ENCODE data around the gene PLA2G6.

DNA sequence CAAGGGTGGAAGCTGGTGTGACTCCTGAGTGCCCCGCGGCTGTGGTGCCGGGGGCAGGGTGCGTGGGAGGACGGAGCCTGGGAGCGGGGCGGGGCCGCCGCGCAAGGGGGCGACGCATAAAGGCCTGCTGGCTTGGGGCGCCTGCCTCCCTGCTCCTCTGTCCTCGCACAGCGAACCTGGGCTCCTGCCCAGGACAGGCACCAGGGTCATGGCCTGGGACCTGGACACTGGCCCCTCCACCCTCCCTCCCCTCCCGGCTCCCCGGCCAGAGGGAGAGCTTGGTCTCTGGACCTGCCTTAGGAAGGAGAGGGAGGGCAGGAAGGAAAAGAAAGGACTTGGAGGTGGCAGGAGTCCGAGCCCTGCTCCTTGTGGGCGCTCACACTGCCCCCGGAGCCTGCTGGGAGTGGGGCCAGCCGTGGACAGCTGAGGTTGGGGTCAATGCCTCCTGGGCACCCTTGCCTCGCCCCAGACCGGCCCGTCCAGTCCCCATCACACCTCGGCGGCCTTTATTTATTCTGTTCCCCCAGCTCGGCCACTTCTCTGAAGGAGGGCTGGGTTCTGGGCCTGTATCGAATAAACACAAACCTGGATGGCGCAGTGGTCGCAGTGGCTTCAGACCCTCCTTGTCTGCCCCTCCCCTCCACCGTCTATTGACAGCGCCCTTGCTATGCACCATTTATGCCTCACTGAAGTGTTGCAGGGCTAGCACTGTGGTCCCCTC, 106.4 kb downstream of the PLA2G6 start:
- TF ChIP-seq TAF1 (IDR thresholded peaks at IDR 0.05; ENCODE audit: borderline replicate concordance, insufficient read depth, low read length) (no peak), POLR2AphosphoS5 (IDR thresholded peaks at IDR 0.05; ENCODE audit: low read depth, low read length) (no peak), SIN3A (IDR thresholded peaks at IDR 0.05; ENCODE audit: borderline replicate concordance, insufficient read depth, low read length) (no peak), FOXP2 (optimal IDR thresholded peaks at IDR 0.05; ENCODE audit: borderline replicate concordance, extremely low read depth, extremely low read length, insufficient read depth) (no peak)
- TF ChIP-seq, protein P1, sequence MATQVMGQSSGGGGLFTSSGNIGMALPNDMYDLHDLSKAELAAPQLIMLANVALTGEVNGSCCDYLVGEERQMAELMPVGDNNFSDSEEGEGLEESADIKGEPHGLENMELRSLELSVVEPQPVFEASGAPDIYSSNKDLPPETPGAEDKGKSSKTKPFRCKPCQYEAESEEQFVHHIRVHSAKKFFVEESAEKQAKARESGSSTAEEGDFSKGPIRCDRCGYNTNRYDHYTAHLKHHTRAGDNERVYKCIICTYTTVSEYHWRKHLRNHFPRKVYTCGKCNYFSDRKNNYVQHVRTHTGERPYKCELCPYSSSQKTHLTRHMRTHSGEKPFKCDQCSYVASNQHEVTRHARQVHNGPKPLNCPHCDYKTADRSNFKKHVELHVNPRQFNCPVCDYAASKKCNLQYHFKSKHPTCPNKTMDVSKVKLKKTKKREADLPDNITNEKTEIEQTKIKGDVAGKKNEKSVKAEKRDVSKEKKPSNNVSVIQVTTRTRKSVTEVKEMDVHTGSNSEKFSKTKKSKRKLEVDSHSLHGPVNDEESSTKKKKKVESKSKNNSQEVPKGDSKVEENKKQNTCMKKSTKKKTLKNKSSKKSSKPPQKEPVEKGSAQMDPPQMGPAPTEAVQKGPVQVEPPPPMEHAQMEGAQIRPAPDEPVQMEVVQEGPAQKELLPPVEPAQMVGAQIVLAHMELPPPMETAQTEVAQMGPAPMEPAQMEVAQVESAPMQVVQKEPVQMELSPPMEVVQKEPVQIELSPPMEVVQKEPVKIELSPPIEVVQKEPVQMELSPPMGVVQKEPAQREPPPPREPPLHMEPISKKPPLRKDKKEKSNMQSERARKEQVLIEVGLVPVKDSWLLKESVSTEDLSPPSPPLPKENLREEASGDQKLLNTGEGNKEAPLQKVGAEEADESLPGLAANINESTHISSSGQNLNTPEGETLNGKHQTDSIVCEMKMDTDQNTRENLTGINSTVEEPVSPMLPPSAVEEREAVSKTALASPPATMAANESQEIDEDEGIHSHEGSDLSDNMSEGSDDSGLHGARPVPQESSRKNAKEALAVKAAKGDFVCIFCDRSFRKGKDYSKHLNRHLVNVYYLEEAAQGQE (IDR thresholded peaks at IDR 0.05; ENCODE audit: insufficient read depth in 1 of 2, low read depth in 2 of 2, low read length in 2 of 2), result no peak
